Stimulated activated CD8-positive, alpha-beta memory T cell treated with anti-CD3 and anti-CD28 coated beads, Interleukin-7, amount 100 ng/mL, for 1 hour (primary cell): ENCODE data around the gene FBXO24.

Experiments used
- DNase-seq, 2 donors: peaks; one replicate each; pipeline ENCODE4 v3.0.0-alpha.2; 2020; ENCODE audit warnings: low read depth in 2 of 2

The FBXO24 gene

GRCh38 chr7:100574362-100575205 is 11.5 kb upstream of the FBXO24 start:
- no peak for DNase-seq

GRCh38 chr7:100575206-100575631 is 10.9 kb upstream of the FBXO24 start:
- DNase-seq: no peak

- no peak for DNase-seq
These were observed 10.3 kb upstream of the FBXO24 start for GRCh38 chr7:100575746-100576383.

GRCh38 chr7:100576384-100576993 is 9.6 kb upstream of the FBXO24 start:
- no peak for DNase-seq

- no peak for DNase-seq
These were observed 9.0 kb upstream of the FBXO24 start for GRCh38 chr7:100577103-100577502.

GRCh38 chr7:100577507-100577906 is 8.6 kb upstream of the FBXO24 start:
- no peak for DNase-seq

GRCh38 chr7:100578246-100579183 is 7.6 kb upstream of the FBXO24 start:
- no peak for DNase-seq

GRCh38 chr7:100580466-100581283 is 5.5 kb upstream of the FBXO24 start:
- no peak for DNase-seq

GRCh38 chr7:100582041-100582579 is 4.0 kb upstream of the FBXO24 start:
- no peak for DNase-seq

- no peak for DNase-seq
These were observed 3.5 kb upstream of the FBXO24 start for GRCh38 chr7:100582650-100583049.

- DNase-seq: no peak
These were observed 2.7 kb upstream of the FBXO24 start for GRCh38 chr7:100583132-100584053.

GRCh38 chr7:100584054-100584682 is 2.0 kb upstream of the FBXO24 start:
- no peak for DNase-seq

GRCh38 chr7:100584683-100585510 is 1.2 kb upstream of the FBXO24 start:
- DNase-seq: no peak

- no peak for DNase-seq
These were observed 440 bp upstream of the FBXO24 start, which contains the start of gene LRCH4 for GRCh38 chr7:100585511-100586265. TSS of gene LRCH4 (minus strand) at chr7:100586129. CDS start at chr7:100586100, 29 bp downstream.

GRCh38 chr7:100588438-100588837 is 2.3 kb downstream of the FBXO24 start:
- DNase-seq: no peak

- DNase-seq: no peak
These were observed 3.3 kb downstream of the FBXO24 start for GRCh38 chr7:100589341-100589947.
